Bronchial epithelial cell (primary cell): ENCODE measurements around the gene HOXA4. TPM values are rescaled to one million over a fixed set of nuclear protein-coding genes. Genes with fewer than 3 reads are reported as not detected.

Experiments
- DNase-seq: peaks from one replicate; pipeline ENCODE4 v3.0.0-alpha.2; 2010; ENCODE audit warnings: low read depth
- FAIRE-seq: peaks from 2 replicates; lab custom pipeline; 2011; peaks lifted over from hg19 to GRCh38; lab: Jason Lieb, UNC
- H3K27me3 ChIP-seq: 2 replicates; pipeline ENCODE4 v1.5.1; 2011; ENCODE audit warnings: low read length; ENCODE audit not compliant: control insufficient read depth, insufficient read depth
- H3K36me3 ChIP-seq: 2 replicates; pipeline ENCODE4 v1.5.1; 2011; ENCODE audit warnings: low read length; ENCODE audit not compliant: control insufficient read depth, insufficient read depth
- H3K4me3 ChIP-seq: 2 replicates; pipeline ENCODE4 v1.5.1; 2011; ENCODE audit warnings: mild to moderate bottlenecking, low read depth, low read length, control low read depth
- CTCF ChIP-seq: IDR thresholded peaks from 2 replicates; pipeline ENCODE4 v1.5.1; 2011; ENCODE audit warnings: mild to moderate bottlenecking, moderate library complexity, low read length, control low read depth, inconsistent platforms; ENCODE audit not compliant: insufficient read depth, severe bottlenecking
- total RNA-seq: library from RNA; depleted of rRNA; stranded (reverse); fragments of >200 nt; gene quantifications from 2 replicates; pipeline ENCODE4 v1.2.1, GENCODE V29; 2014

The HOXA4 gene
- total RNA-seq, 1 donor from 2014 or later = not detected

- FAIRE-seq (no peak), DNase-seq (no peak)
- no peak for TF ChIP-seq CTCF
- H3K27me3 ChIP-seq = peaks cover 61% of the 10 kb centered on the region
- no peak overlapping the region for H3K4me3 ChIP-seq
- H3K36me3 ChIP-seq = no peaks in the 10 kb centered on the region
Measured at GRCh38 chr7:27131390-27131819, 848 bp upstream of the HOXA4 start.

- no peak for FAIRE-seq
- H3K36me3 ChIP-seq = no peaks in the 10 kb centered on the region
- no peak for TF ChIP-seq CTCF
- peaks cover 65% of the 10 kb centered on the region for H3K27me3 ChIP-seq
- no peak for DNase-seq
- H3K4me3 ChIP-seq = no peak overlapping the region
Measured at GRCh38 chr7:27129729-27130539, 623 bp downstream of the HOXA4 start.

GRCh38 chr7:27128776-27129728 lies 1.5 kb downstream of the HOXA4 start:
- FAIRE-seq (no peak), DNase-seq (no peak)
- no peak overlapping the region for H3K4me3 ChIP-seq

GRCh38 chr7:27128034-27128433 lies 2.5 kb downstream of the HOXA4 start:
- Histone ChIP-seq H3K36me3 (no peaks in the 10 kb centered on the region), H3K4me3 (no peak overlapping the region), H3K27me3 (peaks cover 73% of the 10 kb centered on the region)
- FAIRE-seq (no peak), DNase-seq (no peak)
- no peak for TF ChIP-seq CTCF

More at GRCh38 chr7:27128776-27129728, 1.5 kb downstream of the HOXA4 start:
- Histone ChIP-seq H3K27me3 (peaks cover 69% of the 10 kb centered on the region), H3K36me3 (no peaks in the 10 kb centered on the region)
- TF ChIP-seq CTCF = no peak

GRCh38 chr7:27126596-27127327 lies 3.8 kb downstream of the HOXA4 start:
- TF ChIP-seq CTCF = no peak
- Histone ChIP-seq H3K36me3 (no peaks in the 10 kb centered on the region), H3K4me3 (no peak overlapping the region), H3K27me3 (peaks cover 84% of the 10 kb centered on the region)
- FAIRE-seq (no peak), DNase-seq (no peak)
